ENCODE measurements around the gene DHX34. TPM values are rescaled to one million over a fixed set of nuclear protein-coding genes. Genes with fewer than 3 reads are reported as not detected.

The DHX34 gene
- total RNA-seq, 4 donors from 2014 or later = 10.7 to 20.8 (median 17.7) TPM

- DNase-seq = no peak
- H3K27ac ChIP-seq = no peak overlapping the region
- no peak for TF ChIP-seq POLR2A (IDR thresholded peaks at IDR 0.05)
- no peak for TF ChIP-seq CTCF (IDR thresholded peaks at IDR 0.05)
- intact Hi-C loops (cut with DNase I) = loop anchor here (10.0 kb wide), 1 partner anchor 118 kb away; the partner anchor contains the start of gene C5AR1
- H3K4me3 ChIP-seq = no peak overlapping the region
- H3K9me3 ChIP-seq = no peaks in the 10 kb centered on the region
- no peaks in the 10 kb centered on the region for H3K36me3 ChIP-seq
- H3K27me3 ChIP-seq = peaks cover 0 to 99% (median 24%) of the 10 kb centered on the region in 4 donors
- H3K4me1 ChIP-seq = peaks cover 6 to 44% (median 7%) of the 10 kb centered on the region in 3 donors
- WGBS, 2 donors = 9 to 13% methylated on average over 1 of the region's 1 CpG
These were observed 73.5 kb downstream of the DHX34 start for GRCh38 chr19:47422417-47423163.

DNA sequence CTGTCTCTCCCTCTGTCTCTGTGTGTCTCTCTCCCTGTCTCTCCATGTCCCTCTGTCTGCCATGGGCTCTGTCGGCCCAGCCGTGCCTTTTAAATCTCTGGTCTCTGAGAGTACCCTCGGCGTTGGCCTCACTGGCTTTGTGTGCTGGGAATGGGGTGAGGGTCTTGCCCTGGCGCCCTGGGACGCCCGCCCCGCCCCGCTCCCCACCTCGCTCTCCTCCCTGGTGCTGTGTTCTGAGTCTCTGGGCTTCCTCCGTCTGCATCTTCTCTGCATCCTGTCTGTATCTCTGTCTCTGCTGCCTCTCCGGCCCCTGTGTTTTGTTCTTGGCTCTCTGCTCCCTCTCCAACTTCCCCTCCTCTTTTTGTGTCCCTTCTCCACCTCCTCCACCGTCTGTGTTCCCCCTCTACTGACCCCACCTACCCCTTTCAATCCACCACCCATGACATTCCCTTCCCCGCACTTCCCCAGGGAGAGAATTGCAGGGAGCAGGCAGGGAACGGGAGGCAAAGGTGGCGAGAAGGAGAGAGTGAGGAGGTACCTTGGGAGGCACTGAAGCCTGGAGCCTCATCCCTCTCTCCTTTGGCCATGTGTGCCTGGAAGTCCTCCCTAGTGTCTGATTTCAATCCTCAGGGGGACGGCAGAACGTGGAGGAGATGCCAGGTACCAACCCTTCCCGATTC lies 74.2 kb downstream of the DHX34 start:
- no peak for TF ChIP-seq CTCF (IDR thresholded peaks at IDR 0.05)
- TF ChIP-seq POLR2A (IDR thresholded peaks at IDR 0.05) = no peak
- H3K4me3 ChIP-seq = no peak overlapping the region
- WGBS, 2 donors = 15 to 22% methylated on average over 11 to 13 of the region's 19 CpGs
- no peak overlapping the region for H3K27ac ChIP-seq
- peaks cover 0 to 92% (median 24%) of the 10 kb centered on the region in 4 donors for H3K27me3 ChIP-seq
- no peak for DNase-seq
- H3K9me3 ChIP-seq = no peaks in the 10 kb centered on the region
- no peaks in the 10 kb centered on the region for H3K36me3 ChIP-seq
- H3K4me1 ChIP-seq = peaks cover 4 to 44% (median 6%) of the 10 kb centered on the region in 3 donors
- intact Hi-C loops (cut with DNase I) = loop anchor here (10.0 kb wide), 1 partner anchor 119 kb away; the partner anchor contains the start of gene C5AR1

DNA sequence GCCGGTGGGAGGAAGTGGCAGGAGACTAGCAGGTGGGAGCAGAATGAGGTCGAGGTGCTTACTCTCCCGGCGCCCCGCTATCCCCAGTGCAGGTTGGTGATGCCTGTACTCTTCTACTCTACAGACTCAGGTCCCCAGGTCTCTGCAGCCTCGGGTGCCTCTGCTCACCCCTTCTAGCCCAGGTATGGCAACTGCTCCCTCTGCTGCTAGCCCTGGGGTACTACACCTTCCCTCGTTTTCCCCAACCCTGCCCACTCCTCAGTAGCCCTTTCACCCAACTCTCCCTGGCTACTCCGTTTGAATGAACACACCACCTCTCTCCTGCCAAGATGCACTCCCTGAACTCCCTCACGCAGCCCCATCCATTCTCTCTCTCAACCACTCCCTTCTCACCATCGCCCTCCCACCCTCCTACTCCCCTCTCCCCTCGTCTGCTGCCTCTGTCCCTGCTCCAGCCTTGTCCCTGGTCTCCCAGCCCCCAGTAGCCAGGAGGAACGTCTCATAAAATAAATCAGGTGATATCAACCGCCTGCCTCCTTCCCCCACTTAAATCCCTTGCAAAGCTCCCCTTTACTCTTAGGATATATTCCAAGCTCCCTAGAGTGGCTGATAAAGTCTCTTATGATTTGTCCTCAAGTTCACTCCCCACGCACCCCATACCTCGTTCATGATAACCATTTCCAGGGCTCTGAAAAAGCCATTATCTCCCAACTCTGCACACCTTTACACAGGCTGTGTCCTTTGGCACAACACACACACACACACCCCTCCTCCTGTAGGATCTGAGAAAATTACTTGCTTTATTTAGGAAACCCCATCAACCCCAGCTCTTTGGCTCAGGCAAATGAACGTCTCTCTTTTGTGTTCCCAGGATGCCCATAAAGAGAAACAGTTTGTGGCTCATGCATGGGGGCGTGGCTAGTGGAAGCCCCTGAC lies 78.4 kb downstream of the DHX34 start:
- DNase-seq = no peak

More for the DNA sequence above, 78.4 kb downstream of the DHX34 start:
- TF ChIP-seq POLR2A (IDR thresholded peaks at IDR 0.05) (no peak), CTCF (IDR thresholded peaks at IDR 0.05) (peak; percentile 71 to 93 (median 82))
- peak overlapping the region in 3 of 4 donors; percentile 56 to 70 (median 67) for H3K27ac ChIP-seq
- peaks cover 0 to 90% (median 10%) of the 10 kb centered on the region in 4 donors for H3K27me3 ChIP-seq
- no peaks in the 10 kb centered on the region for H3K36me3 ChIP-seq
- intact Hi-C loops (cut with DNase I) = loop anchor here (10.0 kb wide), 1 partner anchor 123 kb away; the partner anchor contains the start of gene C5AR1
- peaks cover 7 to 37% (median 25%) of the 10 kb centered on the region in 3 donors for H3K4me1 ChIP-seq
- peak overlapping the region in 2 of 4 donors; percentile 4 to 34 for H3K4me3 ChIP-seq
- no peaks in the 10 kb centered on the region for H3K9me3 ChIP-seq
- 2 to 6% methylated on average over 12 to 13 of the region's 17 CpGs for WGBS, 2 donors

All from esophagus squamous epithelium (tissue), 5 donors.